NB4 (cell line): ENCODE measurements around the gene ALS2CL.

Source experiments
- MAX ChIP-seq: IDR thresholded peaks from 2 replicates; pipeline ENCODE4 v1.6.1; 2011; ENCODE audit warnings: low read depth, low read length
- MYC ChIP-seq: IDR thresholded peaks from 2 replicates; pipeline ENCODE4 v1.6.1; 2011; ENCODE audit warnings: low read depth, low read length
- TF ChIP-seq, protein P1 (sequence below): IDR thresholded peaks from one replicate; pipeline ENCODE4 v1.5.1; 2012; ENCODE audit warnings: low read depth, low read length

DNA sequence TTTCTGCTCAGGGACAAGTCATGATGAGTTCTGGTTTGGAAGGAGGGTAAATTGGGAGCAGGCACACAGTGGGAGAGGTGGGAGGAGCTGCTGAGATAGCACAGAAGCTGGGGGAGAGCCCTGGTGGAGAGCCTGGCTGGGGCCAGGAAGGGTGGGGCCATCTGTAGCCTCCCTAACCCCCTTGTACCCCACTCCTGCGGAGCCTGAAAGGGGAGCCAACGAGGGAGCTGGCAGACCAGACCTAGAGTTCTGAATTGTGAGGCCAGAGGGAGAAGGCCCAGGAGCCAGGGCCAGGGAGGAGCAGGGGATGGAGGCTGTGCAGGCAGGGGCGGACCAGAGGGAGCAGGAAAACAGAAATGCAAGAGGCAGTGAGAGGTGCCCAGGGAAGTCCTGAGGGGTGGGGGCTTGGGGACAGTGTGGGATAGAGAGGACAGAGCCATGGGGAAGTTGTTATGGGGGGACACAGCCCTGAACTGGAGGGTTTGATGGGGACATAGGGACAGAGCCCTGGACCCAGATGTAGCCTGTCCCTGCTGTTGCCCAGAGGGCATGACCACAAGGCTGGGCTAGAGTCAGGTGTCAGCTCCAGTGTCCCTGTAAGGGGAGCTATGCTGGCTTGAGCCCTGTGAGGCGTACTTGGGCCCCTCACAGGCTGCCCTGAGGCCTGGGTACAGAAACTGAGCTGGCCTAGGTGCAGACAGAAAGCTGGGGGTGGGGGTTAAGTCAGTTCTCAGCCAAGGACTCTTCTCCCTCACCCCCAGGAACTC, 8.9 kb upstream of the ALS2CL start:
- TF ChIP-seq MYC (no peak), MAX (no peak)
- TF ChIP-seq, protein P1, sequence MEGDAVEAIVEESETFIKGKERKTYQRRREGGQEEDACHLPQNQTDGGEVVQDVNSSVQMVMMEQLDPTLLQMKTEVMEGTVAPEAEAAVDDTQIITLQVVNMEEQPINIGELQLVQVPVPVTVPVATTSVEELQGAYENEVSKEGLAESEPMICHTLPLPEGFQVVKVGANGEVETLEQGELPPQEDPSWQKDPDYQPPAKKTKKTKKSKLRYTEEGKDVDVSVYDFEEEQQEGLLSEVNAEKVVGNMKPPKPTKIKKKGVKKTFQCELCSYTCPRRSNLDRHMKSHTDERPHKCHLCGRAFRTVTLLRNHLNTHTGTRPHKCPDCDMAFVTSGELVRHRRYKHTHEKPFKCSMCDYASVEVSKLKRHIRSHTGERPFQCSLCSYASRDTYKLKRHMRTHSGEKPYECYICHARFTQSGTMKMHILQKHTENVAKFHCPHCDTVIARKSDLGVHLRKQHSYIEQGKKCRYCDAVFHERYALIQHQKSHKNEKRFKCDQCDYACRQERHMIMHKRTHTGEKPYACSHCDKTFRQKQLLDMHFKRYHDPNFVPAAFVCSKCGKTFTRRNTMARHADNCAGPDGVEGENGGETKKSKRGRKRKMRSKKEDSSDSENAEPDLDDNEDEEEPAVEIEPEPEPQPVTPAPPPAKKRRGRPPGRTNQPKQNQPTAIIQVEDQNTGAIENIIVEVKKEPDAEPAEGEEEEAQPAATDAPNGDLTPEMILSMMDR: no peak
